ENCODE data around the gene RNF213.
"Not testable (repeated sequence)": the region's sequence is repeated elsewhere in the genome, so short reads cannot be mapped to it uniquely, and the experiment has no call there.

RNF213 gene

DNA sequence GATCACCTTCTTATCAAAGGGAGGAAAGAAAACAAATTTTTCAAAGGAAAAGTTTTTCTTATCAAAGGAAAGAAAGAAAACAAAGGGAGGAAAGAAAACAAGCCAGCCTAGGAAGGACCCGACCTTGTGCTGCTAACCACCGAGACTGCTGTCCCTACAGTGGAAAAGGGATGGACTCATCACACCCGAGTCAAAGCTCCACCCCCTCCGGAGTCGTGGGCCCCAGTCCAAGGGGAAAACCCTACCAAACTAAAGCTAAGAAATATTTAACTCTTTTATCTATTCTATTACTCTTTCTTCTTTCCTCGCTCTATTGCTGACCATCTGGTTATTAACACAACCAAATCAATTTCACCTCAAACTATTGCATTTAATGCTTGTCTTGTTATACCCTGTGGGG lies 148.2 kb downstream of the RNF213 start:
- TF ChIP-seq, protein P1, sequence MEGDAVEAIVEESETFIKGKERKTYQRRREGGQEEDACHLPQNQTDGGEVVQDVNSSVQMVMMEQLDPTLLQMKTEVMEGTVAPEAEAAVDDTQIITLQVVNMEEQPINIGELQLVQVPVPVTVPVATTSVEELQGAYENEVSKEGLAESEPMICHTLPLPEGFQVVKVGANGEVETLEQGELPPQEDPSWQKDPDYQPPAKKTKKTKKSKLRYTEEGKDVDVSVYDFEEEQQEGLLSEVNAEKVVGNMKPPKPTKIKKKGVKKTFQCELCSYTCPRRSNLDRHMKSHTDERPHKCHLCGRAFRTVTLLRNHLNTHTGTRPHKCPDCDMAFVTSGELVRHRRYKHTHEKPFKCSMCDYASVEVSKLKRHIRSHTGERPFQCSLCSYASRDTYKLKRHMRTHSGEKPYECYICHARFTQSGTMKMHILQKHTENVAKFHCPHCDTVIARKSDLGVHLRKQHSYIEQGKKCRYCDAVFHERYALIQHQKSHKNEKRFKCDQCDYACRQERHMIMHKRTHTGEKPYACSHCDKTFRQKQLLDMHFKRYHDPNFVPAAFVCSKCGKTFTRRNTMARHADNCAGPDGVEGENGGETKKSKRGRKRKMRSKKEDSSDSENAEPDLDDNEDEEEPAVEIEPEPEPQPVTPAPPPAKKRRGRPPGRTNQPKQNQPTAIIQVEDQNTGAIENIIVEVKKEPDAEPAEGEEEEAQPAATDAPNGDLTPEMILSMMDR (IDR thresholded peaks at IDR 0.05; ENCODE audit: low read length, missing control alignments): no peak
- DNase-seq (ENCODE audit: low read depth): no peak
- no peak overlapping the region for H3K4me3 ChIP-seq (replicated peaks; ENCODE audit: low read depth, low read length)

- H3K4me3 ChIP-seq (replicated peaks; ENCODE audit: low read depth, low read length): no peak overlapping the region
- no peak for DNase-seq (ENCODE audit: low read depth)
- TF ChIP-seq, protein P1 (IDR thresholded peaks at IDR 0.05; ENCODE audit: low read length, missing control alignments): no peak
Observed at GRCh38 chr17:80409626-80410025, 149.0 kb downstream of the RNF213 start.

DNA sequence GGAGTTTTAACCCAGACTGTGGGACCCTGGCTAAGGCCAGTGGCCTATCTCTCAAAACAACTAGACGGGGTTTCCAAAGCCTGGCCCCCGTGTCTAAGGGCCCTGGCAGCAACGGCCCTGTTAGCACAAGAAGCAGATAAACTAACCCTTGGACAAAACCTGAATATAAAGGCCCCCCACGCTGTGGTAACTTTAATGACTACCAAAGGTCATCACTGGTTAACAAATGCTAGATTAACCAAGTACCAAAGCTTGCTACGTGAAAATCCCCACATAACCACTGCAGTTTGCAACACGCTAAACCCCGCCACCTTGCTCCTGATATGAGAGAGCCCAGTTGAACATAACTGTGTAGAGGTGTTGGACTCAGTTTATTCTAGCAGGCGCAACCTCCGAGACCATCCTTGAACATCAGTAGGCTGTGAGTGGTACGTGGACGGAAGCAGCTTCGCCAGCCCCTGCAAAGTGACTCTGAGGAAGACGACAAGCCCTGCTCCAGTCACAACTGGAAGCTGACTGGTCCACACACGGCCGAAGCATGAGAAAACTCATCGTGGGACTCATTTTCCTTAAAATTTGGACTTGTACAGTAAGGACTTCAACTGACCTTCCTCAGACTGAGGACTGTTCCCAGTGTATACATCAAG lies 149.9 kb downstream of the RNF213 start:
- not testable (repeated sequence) for DNase-seq (ENCODE audit: low read depth); H3K4me3 ChIP-seq (replicated peaks; ENCODE audit: low read depth, low read length)

DNA sequence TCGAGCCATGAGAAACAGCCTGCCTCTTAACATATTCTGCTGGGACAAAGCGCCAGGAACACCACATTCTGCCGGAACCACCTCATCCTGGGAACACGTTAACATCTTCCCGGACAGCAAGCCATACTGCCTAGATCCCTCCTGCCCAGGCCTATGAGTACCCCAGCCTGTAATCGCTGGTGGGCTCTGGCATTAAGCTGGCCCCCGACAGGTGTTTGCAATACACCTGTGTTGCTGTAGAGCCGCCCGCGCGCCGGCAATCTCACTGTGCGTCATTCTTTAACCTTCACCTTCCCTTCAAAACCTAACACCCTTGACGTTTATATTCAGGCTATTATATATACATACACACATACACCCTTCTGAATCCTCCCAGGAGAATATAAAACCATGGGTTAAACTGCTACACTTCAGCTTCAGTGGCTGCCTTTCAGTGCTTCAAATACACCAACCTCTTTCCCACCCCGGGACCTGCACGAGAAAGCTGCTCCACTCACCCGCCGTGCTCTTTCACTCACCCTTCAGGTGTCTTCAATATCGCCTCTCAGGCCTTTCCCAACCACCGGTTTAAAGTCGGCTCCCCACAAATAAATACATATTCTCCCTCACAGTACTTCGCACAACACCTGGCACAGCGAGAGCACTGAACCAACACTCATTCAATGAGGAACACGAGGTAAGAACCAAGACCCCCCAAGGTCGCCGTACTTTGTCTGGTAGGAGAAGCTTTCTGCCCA lies 153.3 kb downstream of the RNF213 start:
- peak overlapping the region; percentile 98 for H3K4me3 ChIP-seq (replicated peaks; ENCODE audit: low read depth, low read length)
- TF ChIP-seq, protein P1 (IDR thresholded peaks at IDR 0.05; ENCODE audit: low read length, missing control alignments): no peak
- DNase-seq (ENCODE audit: low read depth): no peak

DNA sequence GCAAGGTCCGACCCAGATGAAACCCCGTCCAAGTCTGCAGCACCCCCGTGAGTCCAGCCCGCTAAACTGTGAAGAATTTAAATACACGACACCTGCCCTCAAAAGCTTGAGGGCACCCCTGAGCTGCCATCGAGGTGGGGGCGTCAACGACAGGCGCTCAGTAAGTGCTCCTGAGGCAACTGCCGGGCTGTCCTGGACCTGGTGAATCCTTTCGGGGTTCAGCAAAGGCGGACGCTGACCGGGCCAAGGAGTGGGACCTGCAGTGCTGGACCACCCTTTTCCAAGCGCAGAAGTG lies 153.8 kb downstream of the RNF213 start:
- H3K4me3 ChIP-seq (replicated peaks; ENCODE audit: low read depth, low read length): peak overlapping the region; percentile 98
- TF ChIP-seq, protein P1 (IDR thresholded peaks at IDR 0.05; ENCODE audit: low read length, missing control alignments): no peak

GRCh38 chr17:80414803-80415625 lies 154.4 kb downstream of the RNF213 start, which contains the start of gene ENDOV:
Gene ENDOV (plus strand): TSS chr17:80415167. CDS start chr17:80415195, 28 bp downstream.
- DNase-seq (ENCODE audit: low read depth): peak; percentile 95
- H3K4me3 ChIP-seq (replicated peaks; ENCODE audit: low read depth, low read length): peak within 1 kb of the TSS; percentile 98
- TF ChIP-seq, protein P1 (IDR thresholded peaks at IDR 0.05; ENCODE audit: low read length, missing control alignments): no peak

More for the DNA sequence above, 153.8 kb downstream of the RNF213 start:
- DNase-seq (ENCODE audit: low read depth): peak; percentile 9

DNA sequence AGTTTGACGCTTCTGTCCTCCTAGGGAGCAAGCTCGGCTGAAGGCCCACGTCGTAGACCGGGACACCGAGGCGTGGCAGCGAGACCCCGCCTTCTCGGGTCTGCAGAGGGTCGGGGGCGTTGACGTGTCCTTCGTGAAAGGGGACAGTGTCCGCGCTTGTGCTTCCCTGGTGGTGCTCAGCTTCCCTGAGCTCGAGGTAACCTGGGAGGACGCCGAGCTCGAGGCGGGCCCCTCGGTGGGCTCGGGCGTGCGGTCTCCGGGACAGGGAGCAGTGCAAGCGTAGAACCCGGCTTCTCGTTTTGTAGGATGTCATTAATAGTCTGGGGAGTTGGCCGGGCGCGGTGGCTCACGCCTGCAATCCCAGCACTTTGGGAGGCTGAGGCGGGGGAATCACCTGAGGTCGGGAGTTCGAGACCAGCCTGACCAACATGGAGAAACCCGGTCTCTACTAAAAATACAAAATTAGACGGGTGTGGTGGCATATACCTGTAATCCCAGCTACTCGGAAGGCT lies 155.0 kb downstream of the RNF213 start:
- DNase-seq (ENCODE audit: low read depth): no peak
- TF ChIP-seq, protein P1 (IDR thresholded peaks at IDR 0.05; ENCODE audit: low read length, missing control alignments): no peak
- H3K4me3 ChIP-seq (replicated peaks; ENCODE audit: low read depth, low read length): peak overlapping the region; percentile 98
